WTC11 (cell line): ENCODE results near the gene ZBTB20. TPM values are rescaled to one million over a fixed set of nuclear protein-coding genes. Genes with fewer than 3 reads are reported as not detected.

Source experiments
- ATAC-seq: fragments of 200-7000 bp; cut with Tn5 transposase; 2 replicates; pipeline ENCODE4 v1.10.0; 2021; ENCODE audit warnings: mild to moderate bottlenecking, moderate library complexity
- CTCF ChIA-PET: fragments of 300-600 bp; sonication (Branson Sonifier 250); formaldehyde crosslinking; loops from one replicate; lab custom pipeline; 2021; ENCODE audit warnings: antibody characterized with exemption; lab: Charles Lee
- POLR2A ChIA-PET: fragments of 350-600 bp; sonication (Branson Sonifier 250); formaldehyde crosslinking; loops from one replicate; lab custom pipeline; 2021; ENCODE audit warnings: antibody characterized with exemption; lab: Charles Lee
- DNase-seq: peaks from one replicate; pipeline ENCODE4 v3.0.0; 2021; ENCODE audit warnings: low spot score
- H3K27ac Mint-ChIP-seq: 2 replicates; pipeline ENCODE4 v1.8.0; 2021; ENCODE audit warnings: mixed read lengths
- H3K27me3 Mint-ChIP-seq: 2 replicates; pipeline ENCODE4 v1.8.0; 2021; ENCODE audit warnings: low read depth, mild to moderate bottlenecking, moderate library complexity, mixed read lengths
- H3K36me3 Mint-ChIP-seq: 2 replicates; pipeline ENCODE4 v1.8.0; 2021; ENCODE audit warnings: mixed read lengths
- H3K4me1 Mint-ChIP-seq: 2 replicates; pipeline ENCODE4 v1.8.0; 2022; ENCODE audit warnings: mixed read lengths
- H3K4me3 Mint-ChIP-seq: 2 replicates; pipeline ENCODE4 v1.8.0; 2021; ENCODE audit warnings: mild to moderate bottlenecking, moderate library complexity, mixed read lengths
- H3K9me3 Mint-ChIP-seq: 2 replicates; pipeline ENCODE4 v1.8.0; 2021; ENCODE audit warnings: mixed read lengths
- ARID4B ChIP-seq: sonication (generic); formaldehyde crosslinking; IDR thresholded peaks from 2 replicates; pipeline ENCODE4 v1.8.0; 2023; ENCODE audit warnings: missing genetic modification reagents, mild to moderate bottlenecking, borderline replicate concordance
- ATF6 ChIP-seq: sonication (generic); formaldehyde crosslinking; IDR thresholded peaks from 2 replicates; pipeline ENCODE4 v1.8.1; 2023; ENCODE audit warnings: mild to moderate bottlenecking, missing genetic modification reagents
- ETV6 ChIP-seq: sonication (generic); formaldehyde crosslinking; IDR thresholded peaks from 2 replicates; pipeline ENCODE4 v1.8.1; 2022; ENCODE audit warnings: mild to moderate bottlenecking, missing genetic modification reagents
- FOXK1 ChIP-seq: sonication (generic); formaldehyde crosslinking; IDR thresholded peaks from 2 replicates; pipeline ENCODE4 v1.8.0; 2022; ENCODE audit warnings: mild to moderate bottlenecking, moderate library complexity, missing genetic modification reagents
- GRHL2 ChIP-seq: fragments of 250-450 bp; sonication (Bioruptor Pico); IDR thresholded peaks from 2 replicates; pipeline ENCODE4 v1.8.0; 2022; ENCODE audit warnings: mild to moderate bottlenecking, moderate library complexity; ENCODE audit not compliant: insufficient replicate concordance, severe bottlenecking
- HMGXB4 ChIP-seq: sonication (generic); formaldehyde crosslinking; IDR thresholded peaks from 2 replicates; pipeline ENCODE4 v1.8.1; 2023; ENCODE audit warnings: mild to moderate bottlenecking, moderate library complexity, missing genetic modification reagents
- JAZF1 ChIP-seq: fragments of 250-450 bp; sonication (Bioruptor Pico); IDR thresholded peaks from 2 replicates; pipeline ENCODE4 v1.9.0; 2021; ENCODE audit warnings: moderate library complexity, mild to moderate bottlenecking, inconsistent platforms
- NFATC4 ChIP-seq: fragments of 250-450 bp; sonication (Bioruptor Pico); IDR thresholded peaks from 2 replicates; pipeline ENCODE4 v1.9.0; 2021; ENCODE audit warnings: mild to moderate bottlenecking
- NR3C1 ChIP-seq: sonication (generic); formaldehyde crosslinking; conservative IDR thresholded peaks from 2 replicates; pipeline ENCODE4 v1.8.1; 2023; ENCODE audit warnings: low read depth, mild to moderate bottlenecking, missing genetic modification reagents
- PRRX2 ChIP-seq: fragments of 250-450 bp; sonication (Bioruptor Pico); IDR thresholded peaks from 2 replicates; pipeline ENCODE4 v1.8.0; 2021; ENCODE audit warnings: mild to moderate bottlenecking
- SMAD4 ChIP-seq: sonication (generic); formaldehyde crosslinking; IDR thresholded peaks from 2 replicates; pipeline ENCODE4 v1.8.0; 2022; ENCODE audit warnings: mild to moderate bottlenecking, missing genetic modification reagents
- SOX15 ChIP-seq: fragments of 250-450 bp; sonication (Bioruptor Pico); IDR thresholded peaks from 2 replicates; pipeline ENCODE4 v1.9.0; 2021; ENCODE audit warnings: mild to moderate bottlenecking
- USF1 ChIP-seq: sonication (generic); formaldehyde crosslinking; IDR thresholded peaks from 2 replicates; pipeline ENCODE4 v1.8.0; 2022; ENCODE audit warnings: mild to moderate bottlenecking, missing genetic modification reagents
- ZNF263 ChIP-seq: sonication (generic); formaldehyde crosslinking; IDR thresholded peaks from 2 replicates; pipeline ENCODE4 v1.8.1; 2022; ENCODE audit warnings: low read depth, mild to moderate bottlenecking, moderate library complexity, missing genetic modification reagents
- ZNF416 ChIP-seq: fragments of 250-450 bp; sonication (Bioruptor Pico); IDR thresholded peaks from 2 replicates; pipeline ENCODE4 v1.9.0; 2021; ENCODE audit warnings: mild to moderate bottlenecking, inconsistent platforms
- ZNF423 ChIP-seq: fragments of 250-450 bp; sonication (Bioruptor Pico); IDR thresholded peaks from 2 replicates; pipeline ENCODE4 v2.1.2; 2022; ENCODE audit warnings: mild to moderate bottlenecking, moderate library complexity
- ZNF671 ChIP-seq: fragments of 250-450 bp; sonication (Bioruptor Pico); IDR thresholded peaks from 2 replicates; pipeline ENCODE4 v1.8.0; 2021; ENCODE audit warnings: mild to moderate bottlenecking
- total RNA-seq: library from RNA; stranded (reverse); gene quantifications from 3 replicates; pipeline ENCODE4 v1.2.3, GENCODE V29; 2021
- TF ChIP-seq, protein P1 (sequence below): fragments of 250-450 bp; sonication (Bioruptor Pico); IDR thresholded peaks from 2 replicates; pipeline ENCODE4 v1.9.0; 2021; ENCODE audit warnings: mild to moderate bottlenecking
- TF ChIP-seq, protein P2 (sequence below): sonication (generic); formaldehyde crosslinking; IDR thresholded peaks from 2 replicates; pipeline ENCODE4 v1.8.1; 2022; ENCODE audit warnings: missing genetic modification reagents, borderline replicate concordance
- TF ChIP-seq, protein P3 (sequence below): sonication (generic); formaldehyde crosslinking; conservative IDR thresholded peaks from 2 replicates; pipeline ENCODE4 v1.8.1; 2022; ENCODE audit warnings: mild to moderate bottlenecking, missing genetic modification reagents

The ZBTB20 gene
- total RNA-seq, 1 experiment from 2014 or later: 1.5 TPM

DNA sequence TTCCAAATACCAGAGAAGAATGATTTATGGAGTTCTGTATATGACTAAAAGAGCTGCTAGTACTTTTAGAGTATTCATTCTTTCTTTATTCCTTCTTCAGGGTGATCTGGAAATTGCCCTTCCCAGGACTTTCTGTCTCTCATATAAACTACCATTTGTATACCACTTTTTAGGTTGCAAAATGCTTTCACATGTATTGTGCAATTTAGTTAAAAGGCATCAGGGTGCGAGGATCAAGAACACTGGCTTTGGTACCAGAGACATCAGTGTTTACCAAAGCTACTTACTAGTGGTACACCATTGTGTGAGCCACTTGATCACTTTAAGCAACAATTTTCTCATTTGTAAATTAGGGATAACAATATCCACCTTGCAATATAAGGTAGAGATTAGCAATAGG lies 601.9 kb downstream of the ZBTB20 start:
- DNase-seq: no peak
- TF ChIP-seq, protein P1, sequence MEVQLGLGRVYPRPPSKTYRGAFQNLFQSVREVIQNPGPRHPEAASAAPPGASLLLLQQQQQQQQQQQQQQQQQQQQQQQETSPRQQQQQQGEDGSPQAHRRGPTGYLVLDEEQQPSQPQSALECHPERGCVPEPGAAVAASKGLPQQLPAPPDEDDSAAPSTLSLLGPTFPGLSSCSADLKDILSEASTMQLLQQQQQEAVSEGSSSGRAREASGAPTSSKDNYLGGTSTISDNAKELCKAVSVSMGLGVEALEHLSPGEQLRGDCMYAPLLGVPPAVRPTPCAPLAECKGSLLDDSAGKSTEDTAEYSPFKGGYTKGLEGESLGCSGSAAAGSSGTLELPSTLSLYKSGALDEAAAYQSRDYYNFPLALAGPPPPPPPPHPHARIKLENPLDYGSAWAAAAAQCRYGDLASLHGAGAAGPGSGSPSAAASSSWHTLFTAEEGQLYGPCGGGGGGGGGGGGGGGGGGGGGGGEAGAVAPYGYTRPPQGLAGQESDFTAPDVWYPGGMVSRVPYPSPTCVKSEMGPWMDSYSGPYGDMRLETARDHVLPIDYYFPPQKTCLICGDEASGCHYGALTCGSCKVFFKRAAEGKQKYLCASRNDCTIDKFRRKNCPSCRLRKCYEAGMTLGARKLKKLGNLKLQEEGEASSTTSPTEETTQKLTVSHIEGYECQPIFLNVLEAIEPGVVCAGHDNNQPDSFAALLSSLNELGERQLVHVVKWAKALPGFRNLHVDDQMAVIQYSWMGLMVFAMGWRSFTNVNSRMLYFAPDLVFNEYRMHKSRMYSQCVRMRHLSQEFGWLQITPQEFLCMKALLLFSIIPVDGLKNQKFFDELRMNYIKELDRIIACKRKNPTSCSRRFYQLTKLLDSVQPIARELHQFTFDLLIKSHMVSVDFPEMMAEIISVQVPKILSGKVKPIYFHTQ (CRISPR knock-in tag): no peak
- no peak for TF ChIP-seq SMAD4
- TF ChIP-seq ZNF671 (CRISPR knock-in tag): no peak
- no peak for TF ChIP-seq ETV6 (CRISPR knock-in tag)
- no peak for TF ChIP-seq ZNF263 (CRISPR knock-in tag)
- TF ChIP-seq USF1: no peak
- no peak for TF ChIP-seq NFATC4 (CRISPR knock-in tag)
- no peak for TF ChIP-seq JAZF1 (CRISPR knock-in tag)
- TF ChIP-seq, all 79 proteins: peak for 0
- ChIA-PET POLR2A (no interaction called here), CTCF (no interaction called here)
- no peaks in the 10 kb centered on the region for H3K9me3 Mint-ChIP-seq
- H3K36me3 Mint-ChIP-seq: no peaks in the 10 kb centered on the region
- no peak overlapping the region for H3K4me3 Mint-ChIP-seq
- H3K27me3 Mint-ChIP-seq: no peaks in the 10 kb centered on the region
- ATAC-seq: no peak
- H3K4me1 Mint-ChIP-seq: peaks cover 34% of the 10 kb centered on the region
- H3K27ac Mint-ChIP-seq: no peak overlapping the region

DNA sequence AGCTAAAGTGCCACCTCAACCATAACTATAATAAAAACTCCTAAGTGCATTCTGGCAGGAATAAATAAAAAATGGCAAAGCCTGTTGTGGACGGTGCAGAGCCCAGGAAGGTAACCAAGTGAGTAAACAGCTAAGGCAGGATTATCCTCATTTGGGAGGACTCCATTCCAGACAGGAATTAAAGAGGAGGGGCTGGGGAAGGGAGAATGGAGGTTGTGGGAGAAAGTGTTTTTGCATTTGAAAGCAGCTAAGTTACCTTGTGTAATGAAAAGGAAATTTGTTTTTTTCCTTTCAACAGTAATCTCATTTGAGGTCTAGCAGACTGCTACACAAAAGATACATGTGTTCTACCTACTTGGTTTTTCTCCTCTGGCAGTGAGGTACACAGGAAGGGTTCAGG lies 604.7 kb downstream of the ZBTB20 start:
- no peak for DNase-seq
- peak; percentile 99 for ATAC-seq

DNA sequence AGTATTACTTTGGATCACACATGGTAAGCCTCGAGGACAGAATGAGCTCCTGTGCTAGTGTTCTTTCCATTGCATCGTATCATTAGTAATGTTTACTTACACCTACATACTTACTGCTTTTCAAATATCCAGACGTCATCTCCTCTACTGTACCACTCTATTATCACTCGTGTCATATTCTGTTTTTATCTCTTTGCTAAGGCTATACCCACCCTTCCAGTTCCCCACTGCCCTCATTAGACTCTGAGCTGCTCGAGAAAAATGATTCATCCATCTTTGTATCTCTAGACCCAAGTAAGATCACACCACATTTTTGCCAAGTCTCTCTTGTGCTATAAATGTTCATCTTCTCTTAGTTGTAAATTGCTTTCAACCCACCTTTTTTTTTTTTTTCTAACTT lies 607.6 kb downstream of the ZBTB20 start:
- TF ChIP-seq HMGXB4 (CRISPR knock-in tag) (no peak), ATF6 (CRISPR knock-in tag) (no peak), ZNF416 (CRISPR knock-in tag) (no peak), ARID4B (CRISPR knock-in tag) (no peak), ZNF423 (CRISPR knock-in tag) (no peak), NR3C1 (CRISPR knock-in tag) (no peak), PRRX2 (CRISPR knock-in tag) (no peak), SOX15 (CRISPR knock-in tag) (no peak)
- TF ChIP-seq, protein P2, sequence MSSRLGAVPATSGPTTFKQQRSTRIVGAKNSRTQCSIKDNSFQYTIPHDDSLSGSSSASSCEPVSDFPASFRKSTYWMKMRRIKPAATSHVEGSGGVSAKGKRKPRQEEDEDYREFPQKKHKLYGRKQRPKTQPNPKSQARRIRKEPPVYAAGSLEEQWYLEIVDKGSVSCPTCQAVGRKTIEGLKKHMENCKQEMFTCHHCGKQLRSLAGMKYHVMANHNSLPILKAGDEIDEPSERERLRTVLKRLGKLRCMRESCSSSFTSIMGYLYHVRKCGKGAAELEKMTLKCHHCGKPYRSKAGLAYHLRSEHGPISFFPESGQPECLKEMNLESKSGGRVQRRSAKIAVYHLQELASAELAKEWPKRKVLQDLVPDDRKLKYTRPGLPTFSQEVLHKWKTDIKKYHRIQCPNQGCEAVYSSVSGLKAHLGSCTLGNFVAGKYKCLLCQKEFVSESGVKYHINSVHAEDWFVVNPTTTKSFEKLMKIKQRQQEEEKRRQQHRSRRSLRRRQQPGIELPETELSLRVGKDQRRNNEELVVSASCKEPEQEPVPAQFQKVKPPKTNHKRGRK (CRISPR knock-in tag): no peak
- TF ChIP-seq, protein P3, sequence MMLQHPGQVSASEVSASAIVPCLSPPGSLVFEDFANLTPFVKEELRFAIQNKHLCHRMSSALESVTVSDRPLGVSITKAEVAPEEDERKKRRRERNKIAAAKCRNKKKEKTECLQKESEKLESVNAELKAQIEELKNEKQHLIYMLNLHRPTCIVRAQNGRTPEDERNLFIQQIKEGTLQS (CRISPR knock-in tag): no peak
- no peak for ATAC-seq
- no peaks in the 10 kb centered on the region for H3K27me3 Mint-ChIP-seq
- no peak overlapping the region for H3K4me3 Mint-ChIP-seq
- no peak for DNase-seq
- no peaks in the 10 kb centered on the region for H3K36me3 Mint-ChIP-seq
- peaks cover 6% of the 10 kb centered on the region; the same call in 1 of the 2 replicates for H3K9me3 Mint-ChIP-seq
- H3K4me1 Mint-ChIP-seq: peaks cover 34% of the 10 kb centered on the region
- ChIA-PET CTCF (interaction anchor here (0.6 to 1.1 kb wide), 2 partner anchors 11 to 14 kb away, joined by 3 to 4 read pairs; no protein-coding TSS in a partner anchor), POLR2A (no interaction called here)
- H3K27ac Mint-ChIP-seq: 0 out of 2 replicates have a peak overlapping the region, but pooled peaks have one; percentile 8

More for the DNA sequence above, 604.7 kb downstream of the ZBTB20 start:
- no peak for TF ChIP-seq GRHL2 (CRISPR knock-in tag)
- TF ChIP-seq FOXK1 (CRISPR knock-in tag): 0 out of 2 replicates have a peak, but pooled peaks have one; percentile 32
- no peak for TF ChIP-seq SMAD4
- Mint-ChIP-seq H3K4me3 (peak overlapping the region; percentile 35; the same call in 1 of the 2 replicates), H3K27ac (peak overlapping the region; percentile 95), H3K36me3 (no peaks in the 10 kb centered on the region), H3K9me3 (no peaks in the 10 kb centered on the region), H3K4me1 (peaks cover 34% of the 10 kb centered on the region), H3K27me3 (no peaks in the 10 kb centered on the region)
- ChIA-PET CTCF (interaction anchor here (0.8 to 1.4 kb wide), 4 partner anchors 13 to 158 kb away, joined by 4 to 5 read pairs (median 4); no protein-coding TSS in a partner anchor), POLR2A (no interaction called here)
